Osteoblast (primary cell): Measurements from ENCODE around the gene IL26. TPM values are rescaled to one million over a fixed set of nuclear protein-coding genes. Genes with fewer than 3 reads are reported as not detected.

Experiments
- DNase-seq: peaks from one replicate; pipeline ENCODE4 v3.0.0; 2011; ENCODE audit warnings: low spot score, mixed read lengths; ENCODE audit not compliant: insufficient read length; ENCODE audit errors: missing footprints
- H2AFZ ChIP-seq: 2 replicates; pipeline ENCODE4 v1.6.0; 2011; ENCODE audit warnings: mild to moderate bottlenecking, low read length
- H3K27ac ChIP-seq: 2 replicates; pipeline ENCODE4 v1.5.1; 2011; ENCODE audit warnings: mild to moderate bottlenecking, low read depth, low read length, moderate library complexity
- H3K27me3 ChIP-seq: 2 replicates; pipeline ENCODE4 v1.6.0; 2012; ENCODE audit warnings: mild to moderate bottlenecking, control low read depth, inconsistent platforms, low read length, moderate library complexity; ENCODE audit not compliant: insufficient read depth
- H3K36me3 ChIP-seq: 2 replicates; pipeline ENCODE4 v1.5.1; 2011; ENCODE audit warnings: mild to moderate bottlenecking, low read length, control low read depth, moderate library complexity; ENCODE audit not compliant: insufficient read depth
- H3K4me1 ChIP-seq: 2 replicates; pipeline ENCODE4 v1.5.1; 2011; ENCODE audit warnings: mild to moderate bottlenecking, low read length, control low read depth, moderate library complexity; ENCODE audit not compliant: insufficient read depth
- H3K4me2 ChIP-seq: 2 replicates; pipeline ENCODE4 v1.6.0; 2011; ENCODE audit warnings: mild to moderate bottlenecking, low read length; ENCODE audit not compliant: insufficient read depth
- H3K4me3 ChIP-seq: fragments of 200-600 bp; sonication (generic); 3 replicates; pipeline ENCODE4 v1.5.1; 2012; ENCODE audit warnings: mild to moderate bottlenecking, low read length, inconsistent platforms; ENCODE audit not compliant: insufficient read depth
- H3K79me2 ChIP-seq: 2 replicates; pipeline ENCODE4 v1.6.0; 2012; ENCODE audit warnings: mild to moderate bottlenecking, low read length, control low read depth, inconsistent platforms; ENCODE audit not compliant: insufficient read depth
- H3K9me3 ChIP-seq: 2 replicates; pipeline ENCODE4 v1.5.1; 2011; ENCODE audit warnings: low read depth, low read length, control low read depth
- H4K20me1 ChIP-seq: 2 replicates; pipeline ENCODE4 v1.6.0; 2012; ENCODE audit warnings: mild to moderate bottlenecking, low read length, control low read depth; ENCODE audit not compliant: insufficient read depth
- total RNA-seq: library from RNA; depleted of rRNA; stranded (reverse); fragments of >200 nt; gene quantifications from 2 replicates; pipeline ENCODE4 v1.2.3, GENCODE V29; 2012
- TF ChIP-seq, protein P1 (sequence below): IDR thresholded peaks from 2 replicates; pipeline ENCODE4 v1.5.1; 2011; ENCODE audit warnings: mild to moderate bottlenecking, low read depth, low read length, moderate library complexity; ENCODE audit errors: extremely low read depth

IL26 gene
- total RNA-seq, 1 donor, result 3.6 TPM

DNA sequence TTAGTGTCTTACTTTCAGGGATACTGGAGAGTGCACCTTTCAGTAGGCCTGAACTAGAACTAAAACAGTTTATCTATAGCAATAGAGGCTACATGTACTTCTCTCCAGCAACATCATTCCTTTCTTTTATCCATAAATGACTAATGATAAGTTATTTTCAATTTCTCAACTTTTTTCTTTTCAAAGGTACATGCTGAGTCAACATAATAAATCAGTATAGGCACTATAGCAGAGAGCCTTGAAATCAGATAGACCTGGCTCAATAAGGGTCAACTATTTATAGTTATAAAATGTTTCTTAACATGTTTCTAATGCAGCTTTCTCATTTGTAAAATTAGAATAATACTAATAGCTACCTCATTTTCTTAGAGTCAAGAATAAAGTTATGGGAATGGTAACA, 22.2 kb upstream of the IL26 start:
- no peak for DNase-seq
- Histone ChIP-seq H4K20me1 (no peaks in the 10 kb centered on the region), H3K4me2 (no peak overlapping the region), H3K27me3 (no peaks in the 10 kb centered on the region), H3K27ac (no peak overlapping the region), H3K36me3 (no peaks in the 10 kb centered on the region), H3K9me3 (no peaks in the 10 kb centered on the region), H3K4me3 (no peak overlapping the region), H3K4me1 (peaks cover 23% of the 10 kb centered on the region), H2AFZ (no peak overlapping the region), H3K79me2 (no peaks in the 10 kb centered on the region)
- TF ChIP-seq, protein P1, sequence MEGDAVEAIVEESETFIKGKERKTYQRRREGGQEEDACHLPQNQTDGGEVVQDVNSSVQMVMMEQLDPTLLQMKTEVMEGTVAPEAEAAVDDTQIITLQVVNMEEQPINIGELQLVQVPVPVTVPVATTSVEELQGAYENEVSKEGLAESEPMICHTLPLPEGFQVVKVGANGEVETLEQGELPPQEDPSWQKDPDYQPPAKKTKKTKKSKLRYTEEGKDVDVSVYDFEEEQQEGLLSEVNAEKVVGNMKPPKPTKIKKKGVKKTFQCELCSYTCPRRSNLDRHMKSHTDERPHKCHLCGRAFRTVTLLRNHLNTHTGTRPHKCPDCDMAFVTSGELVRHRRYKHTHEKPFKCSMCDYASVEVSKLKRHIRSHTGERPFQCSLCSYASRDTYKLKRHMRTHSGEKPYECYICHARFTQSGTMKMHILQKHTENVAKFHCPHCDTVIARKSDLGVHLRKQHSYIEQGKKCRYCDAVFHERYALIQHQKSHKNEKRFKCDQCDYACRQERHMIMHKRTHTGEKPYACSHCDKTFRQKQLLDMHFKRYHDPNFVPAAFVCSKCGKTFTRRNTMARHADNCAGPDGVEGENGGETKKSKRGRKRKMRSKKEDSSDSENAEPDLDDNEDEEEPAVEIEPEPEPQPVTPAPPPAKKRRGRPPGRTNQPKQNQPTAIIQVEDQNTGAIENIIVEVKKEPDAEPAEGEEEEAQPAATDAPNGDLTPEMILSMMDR, result no peak

DNA sequence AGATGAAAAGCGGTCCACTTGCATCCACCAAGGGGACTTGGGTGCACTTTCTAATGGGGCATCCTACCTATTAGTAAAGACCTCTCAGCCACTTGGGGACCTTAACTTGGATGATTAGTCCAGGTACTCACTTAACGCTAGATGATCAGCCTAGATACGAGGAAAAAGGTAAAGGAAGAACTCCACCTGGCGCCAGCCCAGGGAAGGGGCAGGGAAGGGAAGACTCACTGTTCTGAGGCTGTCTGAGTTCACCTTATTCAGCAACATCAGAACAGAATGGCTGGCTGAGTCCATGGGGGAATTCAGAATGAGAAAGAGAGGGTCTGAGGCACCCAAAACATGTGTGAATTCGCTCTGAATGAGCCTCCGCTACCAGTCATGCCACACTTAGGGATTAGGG, 20.7 kb upstream of the IL26 start:
- Histone ChIP-seq H3K9me3 (no peaks in the 10 kb centered on the region), H3K4me1 (peaks cover 27% of the 10 kb centered on the region), H3K27ac (no peak overlapping the region), H2AFZ (peak overlapping the region; percentile 91), H3K4me2 (no peak overlapping the region), H3K79me2 (no peaks in the 10 kb centered on the region), H3K27me3 (no peaks in the 10 kb centered on the region), H4K20me1 (no peaks in the 10 kb centered on the region), H3K4me3 (no peak overlapping the region), H3K36me3 (no peaks in the 10 kb centered on the region)
- no peak for DNase-seq
- TF ChIP-seq, protein P1, result no peak

DNA sequence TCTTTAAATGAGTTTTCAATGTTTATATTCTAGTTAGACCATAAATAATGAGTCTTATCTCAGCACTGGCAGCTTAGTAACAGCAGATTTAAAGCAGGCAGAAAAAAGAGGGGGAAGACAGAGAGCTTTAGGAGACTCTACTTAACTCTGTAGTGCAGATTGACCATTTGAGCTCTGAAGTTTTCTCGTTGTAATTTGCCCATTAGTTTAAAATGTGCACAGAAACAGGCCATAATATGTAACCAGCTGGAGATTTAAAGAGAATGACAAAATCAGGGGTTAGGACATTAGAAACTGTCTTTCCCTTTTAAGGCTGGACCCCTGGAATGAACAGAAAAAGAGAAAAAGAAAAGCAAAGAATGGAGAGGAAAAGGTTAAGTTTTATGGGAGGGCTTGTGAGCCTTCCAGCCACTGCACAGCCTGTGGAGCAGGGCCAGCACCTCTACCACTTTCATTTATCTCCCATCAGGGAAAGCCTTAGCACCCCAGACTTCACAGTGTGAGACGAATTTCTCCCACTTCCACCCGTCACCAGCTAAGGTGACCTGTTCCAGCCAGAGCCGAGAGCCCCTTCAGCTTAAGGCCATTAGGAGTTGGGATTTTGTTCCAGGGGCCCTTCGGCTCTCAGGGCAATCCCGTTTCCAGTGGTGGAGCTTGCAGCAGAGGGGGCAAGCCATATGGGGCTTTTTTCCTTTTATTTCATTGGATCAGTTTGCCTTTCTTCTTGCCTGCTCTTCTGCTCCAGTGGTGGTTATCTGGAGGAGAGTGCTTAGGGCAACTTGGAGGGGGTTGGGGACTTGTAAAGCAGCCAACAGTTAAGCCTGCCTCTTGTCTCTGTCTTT, 19.8 kb upstream of the IL26 start:
- peak; percentile 9 for DNase-seq
- H2AFZ ChIP-seq, result peak overlapping the region; percentile 91

DNA sequence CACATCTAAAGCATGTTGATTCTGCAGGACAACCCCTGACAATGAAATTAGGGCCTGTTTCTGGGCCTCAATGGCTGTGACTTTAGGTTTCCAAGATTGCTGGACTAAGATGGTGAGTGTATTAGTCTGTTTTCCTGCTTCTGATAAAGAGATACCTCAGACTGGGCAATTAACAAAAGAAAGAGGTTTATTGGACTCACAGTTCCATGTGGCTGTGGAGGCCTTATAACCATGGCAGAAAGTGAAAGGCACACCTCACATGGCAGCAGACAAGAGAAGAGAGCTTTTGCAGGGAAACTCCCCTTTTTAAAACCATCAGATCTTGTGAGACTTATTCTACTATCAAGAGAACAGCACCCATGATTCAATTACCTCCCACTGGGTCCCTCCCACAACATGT, 17.2 kb upstream of the IL26 start:
- Histone ChIP-seq H3K27me3 (no peaks in the 10 kb centered on the region), H3K4me1 (peaks cover 46% of the 10 kb centered on the region), H3K79me2 (no peaks in the 10 kb centered on the region), H4K20me1 (no peaks in the 10 kb centered on the region), H3K4me3 (no peak overlapping the region), H3K4me2 (no peak overlapping the region), H3K9me3 (no peaks in the 10 kb centered on the region), H3K27ac (no peak overlapping the region), H3K36me3 (no peaks in the 10 kb centered on the region), H2AFZ (no peak overlapping the region)
- TF ChIP-seq, protein P1, result no peak
- no peak for DNase-seq

More for the DNA sequence above, 19.8 kb upstream of the IL26 start:
- H4K20me1 ChIP-seq, result no peaks in the 10 kb centered on the region
- no peaks in the 10 kb centered on the region for H3K27me3 ChIP-seq
- H3K4me2 ChIP-seq, result peak overlapping the region; percentile 86
- TF ChIP-seq, protein P1, result no peak
- peak overlapping the region; percentile 63 for H3K4me3 ChIP-seq
- peak overlapping the region; percentile 19 for H3K27ac ChIP-seq
- no peaks in the 10 kb centered on the region for H3K79me2 ChIP-seq
- H3K36me3 ChIP-seq, result no peaks in the 10 kb centered on the region
- no peaks in the 10 kb centered on the region for H3K9me3 ChIP-seq
- H3K4me1 ChIP-seq, result peaks cover 31% of the 10 kb centered on the region
